ENCODE results near the gene HHATL.

DNA sequence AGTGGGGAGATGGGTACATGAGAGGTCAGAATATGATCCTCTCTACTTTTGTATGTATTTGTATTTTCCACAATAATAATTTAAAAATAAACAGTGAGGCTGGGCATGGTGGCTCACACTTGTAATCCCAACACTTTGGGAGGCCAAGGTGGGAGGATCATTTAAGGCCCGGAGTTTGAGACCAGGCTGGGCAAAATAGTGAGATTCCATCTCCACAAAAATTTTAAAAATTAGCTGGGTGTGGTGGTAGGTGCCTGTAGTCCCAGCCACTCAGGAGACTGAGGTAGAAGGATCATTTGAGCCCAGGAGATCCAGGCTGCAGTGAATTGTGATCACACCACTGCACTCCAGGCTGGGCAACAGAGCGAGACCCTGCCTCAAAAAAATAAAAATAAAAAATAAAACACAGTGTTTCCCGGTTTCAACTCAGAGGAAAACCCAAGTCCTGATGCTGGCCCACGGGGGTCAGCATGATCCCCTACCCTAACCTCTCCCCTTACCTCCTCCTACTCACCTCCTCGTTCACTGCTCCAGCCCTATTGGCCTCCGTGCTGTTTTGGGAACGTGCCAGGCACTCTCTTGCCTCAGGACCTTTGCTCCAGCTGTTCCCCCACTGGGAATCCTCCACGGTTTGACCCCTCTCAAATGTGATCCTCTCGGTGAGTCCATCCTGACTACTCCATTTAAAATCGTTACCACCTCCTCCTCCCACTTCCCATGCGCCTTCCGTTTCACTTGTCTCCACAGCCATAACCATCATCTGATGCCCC lies 20.1 kb downstream of the HHATL start:
- TF ChIP-seq POLR2AphosphoS5 (IDR thresholded peaks at IDR 0.05): no peak
- TF ChIP-seq, protein P1, sequence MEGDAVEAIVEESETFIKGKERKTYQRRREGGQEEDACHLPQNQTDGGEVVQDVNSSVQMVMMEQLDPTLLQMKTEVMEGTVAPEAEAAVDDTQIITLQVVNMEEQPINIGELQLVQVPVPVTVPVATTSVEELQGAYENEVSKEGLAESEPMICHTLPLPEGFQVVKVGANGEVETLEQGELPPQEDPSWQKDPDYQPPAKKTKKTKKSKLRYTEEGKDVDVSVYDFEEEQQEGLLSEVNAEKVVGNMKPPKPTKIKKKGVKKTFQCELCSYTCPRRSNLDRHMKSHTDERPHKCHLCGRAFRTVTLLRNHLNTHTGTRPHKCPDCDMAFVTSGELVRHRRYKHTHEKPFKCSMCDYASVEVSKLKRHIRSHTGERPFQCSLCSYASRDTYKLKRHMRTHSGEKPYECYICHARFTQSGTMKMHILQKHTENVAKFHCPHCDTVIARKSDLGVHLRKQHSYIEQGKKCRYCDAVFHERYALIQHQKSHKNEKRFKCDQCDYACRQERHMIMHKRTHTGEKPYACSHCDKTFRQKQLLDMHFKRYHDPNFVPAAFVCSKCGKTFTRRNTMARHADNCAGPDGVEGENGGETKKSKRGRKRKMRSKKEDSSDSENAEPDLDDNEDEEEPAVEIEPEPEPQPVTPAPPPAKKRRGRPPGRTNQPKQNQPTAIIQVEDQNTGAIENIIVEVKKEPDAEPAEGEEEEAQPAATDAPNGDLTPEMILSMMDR (IDR thresholded peaks at IDR 0.05): no peak
- no peak for TF ChIP-seq POLR2A (IDR thresholded peaks at IDR 0.05)
- TF ChIP-seq EP300 (IDR thresholded peaks at IDR 0.05): no peak
